K562 (cell line): ENCODE results near the gene MEX3A.

ENCODE experiments used
- BRF1 ChIP-seq: IDR thresholded peaks from 3 replicates; pipeline ENCODE4 v1.6.1; 2011; ENCODE audit warnings: borderline replicate concordance, mild to moderate bottlenecking; ENCODE audit not compliant: insufficient read length; ENCODE audit errors: extremely low read depth
- USF2 ChIP-seq: sonication (generic); formaldehyde crosslinking; IDR thresholded peaks from 2 replicates; pipeline ENCODE4 v1.5.0; 2020; ENCODE audit warnings: missing genetic modification reagents
- ZNF512 ChIP-seq: IDR thresholded peaks from 2 replicates; pipeline ENCODE4 v1.6.1; 2016; ENCODE audit warnings: missing genetic modification characterization, missing compliant biosample characterization

DNA sequence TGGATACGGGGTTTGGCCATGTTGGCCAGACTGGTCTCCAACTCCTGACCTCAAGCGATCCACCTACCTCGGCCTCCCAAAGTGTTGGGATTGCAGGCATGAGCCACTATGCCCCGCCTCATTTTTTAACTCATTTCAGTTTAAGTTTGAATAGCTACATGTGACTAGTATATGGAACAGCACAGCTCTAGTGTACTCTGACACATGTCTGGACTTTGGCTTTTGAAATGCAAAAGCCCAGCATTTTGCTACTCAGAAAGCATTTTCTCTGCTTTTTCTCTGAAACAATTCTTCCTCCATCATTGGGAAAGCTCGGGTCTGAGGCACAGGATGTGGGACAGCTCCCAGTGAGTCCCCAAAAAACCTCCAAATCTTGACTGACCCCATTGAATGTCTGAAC lies 57.5 kb downstream of the MEX3A start:
- TF ChIP-seq ZNF512 (tag) (no peak), USF2 (CRISPR knock-in tag) (no peak), BRF1 (no peak)
